Parietal lobe (tissue), 1 donor: ENCODE results near the gene TWIST2. TPM values are rescaled to one million over a fixed set of nuclear protein-coding genes. Genes with fewer than 3 reads are reported as not detected.

Experiments
- total RNA-seq: library from RNA; depleted of rRNA; stranded (reverse); fragments of >200 nt; gene quantifications from one replicate; pipeline ENCODE4 v1.2.3, GENCODE V29; 2014

The TWIST2 gene
- not detected for total RNA-seq

GRCh38 chr2:238847841-238848690 is at the start of gene TWIST2:
Gene TWIST2, plus strand, starts transcription at chr2:238848085. Its CDS starts 131 bp downstream, at chr2:238848216.

